ENCODE measurements around the gene VRK3.

Gene VRK3

DNA sequence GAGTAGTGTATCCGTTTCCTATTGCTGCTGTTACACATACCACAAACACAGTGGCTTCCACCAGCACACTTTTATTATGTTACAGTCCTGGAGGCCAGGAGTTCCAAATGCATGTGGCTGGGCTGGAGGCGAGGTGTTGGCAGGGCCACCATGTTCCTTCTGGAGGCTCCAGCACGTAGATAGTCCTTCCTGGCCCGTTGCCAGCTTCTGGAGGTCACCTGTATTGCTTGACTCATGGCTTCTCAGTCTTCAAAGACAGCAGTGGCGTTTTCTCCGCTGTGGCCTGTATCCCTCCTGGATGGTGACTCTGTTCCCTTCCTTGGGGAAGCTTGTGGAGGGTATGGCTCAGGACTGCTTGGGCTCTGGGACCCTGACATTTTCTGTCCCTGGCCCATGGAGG lies 15.8 kb upstream of the VRK3 start:
- H3K9ac ChIP-seq = no peak overlapping the region
- H3K4me3 ChIP-seq (IDR thresholded peaks at IDR 0.05; ENCODE audit: insufficient read depth, low read depth, low read length) = no peak overlapping the region
- TF ChIP-seq, protein P1, sequence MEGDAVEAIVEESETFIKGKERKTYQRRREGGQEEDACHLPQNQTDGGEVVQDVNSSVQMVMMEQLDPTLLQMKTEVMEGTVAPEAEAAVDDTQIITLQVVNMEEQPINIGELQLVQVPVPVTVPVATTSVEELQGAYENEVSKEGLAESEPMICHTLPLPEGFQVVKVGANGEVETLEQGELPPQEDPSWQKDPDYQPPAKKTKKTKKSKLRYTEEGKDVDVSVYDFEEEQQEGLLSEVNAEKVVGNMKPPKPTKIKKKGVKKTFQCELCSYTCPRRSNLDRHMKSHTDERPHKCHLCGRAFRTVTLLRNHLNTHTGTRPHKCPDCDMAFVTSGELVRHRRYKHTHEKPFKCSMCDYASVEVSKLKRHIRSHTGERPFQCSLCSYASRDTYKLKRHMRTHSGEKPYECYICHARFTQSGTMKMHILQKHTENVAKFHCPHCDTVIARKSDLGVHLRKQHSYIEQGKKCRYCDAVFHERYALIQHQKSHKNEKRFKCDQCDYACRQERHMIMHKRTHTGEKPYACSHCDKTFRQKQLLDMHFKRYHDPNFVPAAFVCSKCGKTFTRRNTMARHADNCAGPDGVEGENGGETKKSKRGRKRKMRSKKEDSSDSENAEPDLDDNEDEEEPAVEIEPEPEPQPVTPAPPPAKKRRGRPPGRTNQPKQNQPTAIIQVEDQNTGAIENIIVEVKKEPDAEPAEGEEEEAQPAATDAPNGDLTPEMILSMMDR (conservative IDR thresholded peaks at IDR 0.05; ENCODE audit: low read depth, low read length) = no peak
- H4K20me1 ChIP-seq (ENCODE audit: insufficient read depth) = no peaks in the 10 kb centered on the region
- no peaks in the 10 kb centered on the region for H3K4me1 ChIP-seq (ENCODE audit: low read depth, poor library complexity, severe bottlenecking)
- no peaks in the 10 kb centered on the region for H3K79me2 ChIP-seq (ENCODE audit: insufficient read depth, low read depth)
- H2AFZ ChIP-seq (ENCODE audit: low read depth) = no peak overlapping the region
- no peak overlapping the region for H3K4me2 ChIP-seq
- peaks cover 43% of the 10 kb centered on the region; the same call in 1 of the 2 replicates for H3K36me3 ChIP-seq (ENCODE audit: insufficient read depth)
- H3K27ac ChIP-seq = no peak overlapping the region
- no peaks in the 10 kb centered on the region for H3K27me3 ChIP-seq (ENCODE audit: insufficient read depth, low read depth)

DNA sequence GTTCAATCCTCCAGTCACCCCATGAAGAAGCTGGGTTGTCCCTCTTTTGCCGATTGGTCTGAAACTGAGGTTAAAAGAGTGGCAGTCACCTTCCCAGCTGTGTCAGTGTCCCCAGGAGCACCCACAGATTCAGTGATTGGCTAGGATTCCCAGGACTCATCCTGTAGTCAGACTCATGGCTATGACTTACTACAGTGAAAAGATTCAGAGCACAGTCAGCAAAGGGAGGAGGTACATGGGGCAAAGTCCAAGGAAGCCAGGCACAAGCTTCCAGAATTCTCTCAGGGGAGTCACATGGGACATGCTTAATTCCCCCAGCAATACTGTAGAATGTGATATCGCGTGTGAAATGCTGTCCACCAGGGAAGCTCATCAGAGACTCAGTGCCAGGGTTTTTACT lies 14.8 kb upstream of the VRK3 start:
- H3K4me3 ChIP-seq (IDR thresholded peaks at IDR 0.05; ENCODE audit: insufficient read depth, low read depth, low read length) = no peak overlapping the region
- no peaks in the 10 kb centered on the region for H3K79me2 ChIP-seq (ENCODE audit: insufficient read depth, low read depth)
- H4K20me1 ChIP-seq (ENCODE audit: insufficient read depth) = no peaks in the 10 kb centered on the region
- no peak overlapping the region for H3K27ac ChIP-seq
- no peak overlapping the region for H3K9ac ChIP-seq
- no peaks in the 10 kb centered on the region for H3K4me1 ChIP-seq (ENCODE audit: low read depth, poor library complexity, severe bottlenecking)
- peaks cover 34% of the 10 kb centered on the region; the same call in 1 of the 2 replicates for H3K36me3 ChIP-seq (ENCODE audit: insufficient read depth)
- no peaks in the 10 kb centered on the region for H3K27me3 ChIP-seq (ENCODE audit: insufficient read depth, low read depth)
- TF ChIP-seq, protein P1 (conservative IDR thresholded peaks at IDR 0.05; ENCODE audit: low read depth, low read length) = no peak
- no peak overlapping the region for H3K4me2 ChIP-seq
- no peak overlapping the region for H2AFZ ChIP-seq (ENCODE audit: low read depth)

DNA sequence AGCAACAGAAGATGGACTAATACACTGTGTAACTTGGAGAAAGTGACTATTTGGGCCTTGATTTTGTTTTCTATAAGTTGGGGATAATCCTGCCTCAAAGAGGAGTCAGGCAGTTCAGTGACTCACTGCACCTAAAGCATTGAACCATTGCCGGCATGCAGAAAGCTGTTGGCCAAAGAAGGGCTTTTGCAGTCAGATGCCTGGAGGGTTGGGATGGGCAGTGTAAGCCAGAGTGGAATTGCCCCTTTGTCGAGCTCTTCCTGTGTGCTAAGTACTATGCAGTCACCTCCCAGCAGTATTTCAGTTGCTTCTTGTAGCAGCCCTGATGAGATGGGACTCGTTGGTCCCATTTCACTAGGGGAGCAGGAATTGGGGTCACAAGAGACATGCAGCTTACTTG lies 11.7 kb upstream of the VRK3 start:
- TF ChIP-seq, protein P1 (conservative IDR thresholded peaks at IDR 0.05; ENCODE audit: low read depth, low read length) = no peak
- no peak overlapping the region for H3K4me3 ChIP-seq (IDR thresholded peaks at IDR 0.05; ENCODE audit: insufficient read depth, low read depth, low read length)
- H3K4me1 ChIP-seq (ENCODE audit: low read depth, poor library complexity, severe bottlenecking) = no peaks in the 10 kb centered on the region
- H3K79me2 ChIP-seq (ENCODE audit: insufficient read depth, low read depth) = no peaks in the 10 kb centered on the region
- H3K36me3 ChIP-seq (ENCODE audit: insufficient read depth) = peaks cover 35% of the 10 kb centered on the region; the same call in 1 of the 2 replicates
- no peaks in the 10 kb centered on the region for H4K20me1 ChIP-seq (ENCODE audit: insufficient read depth)
- no peak overlapping the region for H3K9ac ChIP-seq
- no peaks in the 10 kb centered on the region for H3K27me3 ChIP-seq (ENCODE audit: insufficient read depth, low read depth)
- H3K27ac ChIP-seq = no peak overlapping the region
- no peak overlapping the region for H3K4me2 ChIP-seq
- H2AFZ ChIP-seq (ENCODE audit: low read depth) = no peak overlapping the region

DNA sequence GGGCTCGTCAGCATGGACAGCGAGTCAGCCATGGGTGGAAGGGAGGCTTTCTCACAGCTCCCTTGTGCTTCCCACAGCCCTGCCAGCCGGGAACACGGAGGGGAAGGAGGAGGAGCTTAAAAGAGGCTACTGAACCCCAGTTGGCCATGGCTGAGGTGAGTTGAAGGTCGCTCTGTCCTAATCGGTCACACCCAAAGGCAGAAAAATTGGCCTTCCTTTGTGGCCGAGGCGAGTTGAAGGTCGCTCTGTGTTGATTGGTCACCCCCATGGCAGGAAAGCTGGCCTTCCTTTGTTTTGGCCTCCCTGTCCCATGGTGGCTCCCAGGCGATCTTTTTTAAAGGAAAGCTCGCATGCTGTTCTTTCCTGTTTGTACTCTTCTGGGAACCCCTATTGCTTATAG lies 5.8 kb upstream of the VRK3 start:
- TF ChIP-seq, protein P1 (conservative IDR thresholded peaks at IDR 0.05; ENCODE audit: low read depth, low read length) = no peak
- H3K27me3 ChIP-seq (ENCODE audit: insufficient read depth, low read depth) = no peaks in the 10 kb centered on the region
- peaks cover 18% of the 10 kb centered on the region; the same call in 1 of the 2 replicates for H3K79me2 ChIP-seq (ENCODE audit: insufficient read depth, low read depth)
- H3K27ac ChIP-seq = no peak overlapping the region
- no peak overlapping the region for H2AFZ ChIP-seq (ENCODE audit: low read depth)
- no peaks in the 10 kb centered on the region for H4K20me1 ChIP-seq (ENCODE audit: insufficient read depth)
- no peak overlapping the region for H3K4me2 ChIP-seq
- peaks cover 9% of the 10 kb centered on the region for H3K4me1 ChIP-seq (ENCODE audit: low read depth, poor library complexity, severe bottlenecking)
- H3K4me3 ChIP-seq (IDR thresholded peaks at IDR 0.05; ENCODE audit: insufficient read depth, low read depth, low read length) = no peak overlapping the region
- no peak overlapping the region for H3K9ac ChIP-seq
- H3K36me3 ChIP-seq (ENCODE audit: insufficient read depth) = peaks cover 13% of the 10 kb centered on the region; the same call in 1 of the 2 replicates
